ENCODE measurements around the gene UGT1A5.

The UGT1A5 gene

DNA sequence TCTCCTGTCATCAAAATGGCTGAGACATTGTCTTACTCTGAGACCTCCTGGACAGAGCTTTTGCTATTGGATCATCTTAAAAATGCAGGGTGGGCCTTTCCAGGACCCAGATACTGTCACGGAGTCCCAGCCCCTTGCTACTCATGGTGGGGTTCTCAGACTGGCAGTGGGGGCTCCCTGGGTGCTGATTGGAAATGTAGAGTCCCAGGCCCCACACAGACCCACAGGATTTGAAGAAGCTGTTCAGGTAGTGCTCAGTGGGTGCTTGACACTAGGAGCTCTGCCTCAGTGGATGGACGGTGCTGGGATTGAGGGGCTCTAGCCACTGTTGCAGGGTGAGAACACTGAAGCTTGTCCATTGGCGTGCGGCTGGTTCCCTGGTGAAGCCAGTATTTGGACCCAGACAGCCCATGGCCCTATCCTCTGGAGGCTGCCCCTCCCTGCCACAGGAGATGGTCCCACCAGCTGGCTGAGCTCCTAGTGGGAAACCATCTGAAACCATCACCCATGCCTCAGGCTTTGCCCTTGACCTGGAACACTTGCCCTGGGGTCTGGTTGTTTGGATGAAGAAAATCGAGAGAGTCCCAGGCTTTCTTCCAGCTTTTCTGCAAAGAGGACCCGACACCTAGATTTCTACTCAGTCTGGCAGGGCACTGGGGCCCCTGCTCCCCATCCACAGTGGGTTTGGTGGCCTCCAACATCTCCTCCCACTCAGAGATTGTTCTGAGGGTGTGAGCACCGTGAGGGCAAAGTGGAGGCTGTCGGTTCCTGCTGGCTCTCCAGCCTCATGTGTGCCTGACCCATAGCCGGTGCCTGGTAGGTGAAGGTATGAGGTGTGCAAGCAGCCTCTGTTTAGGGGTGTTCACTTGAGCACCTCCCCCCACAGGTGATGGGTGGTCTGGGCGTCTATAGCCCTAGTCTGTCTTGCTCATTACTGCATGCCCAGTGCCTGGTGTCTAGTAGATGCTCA, 95.5 kb downstream of the UGT1A5 start:
- DNase-seq (ENCODE audit: low spot score) = no peak

GRCh38 chr2:233810385-233810784, 97.7 kb downstream of the UGT1A5 start:
- DNase-seq (ENCODE audit: low spot score) = no peak

GRCh38 chr2:233811087-233811486, 98.4 kb downstream of the UGT1A5 start:
- DNase-seq (ENCODE audit: low spot score) = no peak

DNA sequence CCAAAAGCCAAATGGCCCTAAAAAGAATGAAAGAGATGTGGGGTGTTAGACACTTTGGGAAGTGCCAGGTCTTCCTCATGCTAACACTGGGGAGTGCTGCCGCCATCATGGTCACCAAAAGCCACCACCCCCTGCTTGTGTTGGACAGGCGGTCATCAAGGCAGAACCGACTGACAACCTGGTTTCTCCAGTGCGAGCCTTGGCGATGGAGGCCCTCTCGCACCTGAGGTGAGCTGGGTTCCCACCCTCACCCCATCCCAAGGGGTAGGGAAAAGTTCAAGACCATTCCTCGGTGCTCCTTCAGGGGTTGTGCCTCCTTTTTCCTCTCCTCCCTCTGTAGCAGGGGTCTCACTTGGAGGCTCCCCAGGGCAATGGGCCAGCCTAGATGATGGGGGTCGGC, 99.0 kb downstream of the UGT1A5 start:
- DNase-seq (ENCODE audit: low spot score) = no peak

DNA sequence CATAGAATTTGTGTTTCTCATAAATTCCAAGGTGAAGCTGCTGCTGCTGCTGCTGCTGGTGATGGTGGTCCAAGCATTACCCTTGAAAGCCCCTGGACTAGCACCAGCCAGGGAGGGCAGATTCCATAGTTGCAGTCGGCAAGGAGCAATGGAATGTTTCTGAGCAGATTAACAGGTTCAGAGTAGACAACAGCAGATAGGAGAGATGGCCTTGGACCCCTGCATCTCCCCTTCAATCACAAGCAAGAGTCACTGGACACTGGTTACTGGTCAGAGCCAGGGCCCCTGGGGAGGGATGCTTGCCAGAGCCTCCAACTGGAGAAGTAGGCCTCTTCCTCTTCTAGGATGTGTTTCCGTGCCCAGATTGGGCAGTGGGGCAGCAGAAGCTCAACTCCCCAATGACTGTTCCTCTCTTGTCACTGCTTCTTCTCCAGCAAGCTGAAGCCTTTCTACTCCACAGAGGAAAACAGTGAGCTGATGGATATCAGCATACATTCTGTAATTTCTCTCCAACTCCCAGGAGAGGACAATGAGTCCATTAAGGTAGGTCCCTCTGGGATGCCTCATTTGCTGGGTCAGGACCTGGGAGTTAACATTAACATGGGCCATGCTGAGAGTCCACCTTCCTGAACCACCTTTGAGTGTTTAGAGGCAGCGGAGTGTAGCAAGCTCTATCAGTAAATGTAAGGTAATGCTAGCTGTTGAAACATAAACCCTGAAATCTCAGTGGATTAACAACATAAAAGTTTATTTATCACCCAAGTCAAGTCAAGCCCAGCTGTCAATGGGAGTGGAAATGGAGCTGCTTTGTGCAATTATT, 100.7 kb downstream of the UGT1A5 start:
- DNase-seq (ENCODE audit: low spot score) = no peak

DNA sequence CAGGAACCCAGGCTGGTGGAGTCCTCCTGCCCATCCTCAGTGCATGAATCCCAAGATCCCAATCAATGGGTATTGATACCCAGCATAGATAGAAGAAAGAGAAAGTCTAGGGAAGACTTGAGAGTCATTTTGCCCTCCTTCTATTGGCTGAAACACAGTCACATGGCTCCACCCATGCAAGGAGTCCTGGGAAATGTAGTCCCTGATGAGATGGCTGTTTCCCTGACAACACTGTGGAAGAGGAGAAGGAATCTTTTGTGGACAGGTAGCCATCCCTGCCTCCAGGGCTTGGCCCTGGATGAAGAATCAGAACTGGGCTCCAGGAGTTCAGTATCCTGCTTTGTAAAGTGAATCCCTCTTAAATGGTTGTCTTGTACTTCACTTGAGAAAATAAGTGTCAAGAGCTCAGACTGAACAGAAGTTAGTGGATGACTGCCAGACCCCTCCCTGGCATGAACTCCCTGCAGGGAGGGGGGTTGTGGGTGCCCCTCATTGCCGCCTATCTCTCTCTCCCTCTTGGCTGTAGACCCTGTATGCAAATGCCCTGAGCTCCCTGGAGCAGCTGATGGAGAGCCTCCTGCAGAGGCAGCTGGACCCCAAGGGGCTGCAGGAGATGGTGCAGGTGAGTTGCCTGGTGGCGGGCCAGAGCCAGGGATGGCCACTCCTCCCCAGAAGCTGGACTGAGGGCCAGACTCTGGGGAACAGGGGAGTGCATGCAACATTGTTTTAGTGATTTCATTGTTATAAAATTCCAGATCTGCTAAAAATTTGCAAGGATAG, 101.5 kb downstream of the UGT1A5 start:
- no peak for DNase-seq (ENCODE audit: low spot score)

- DNase-seq (ENCODE audit: low spot score) = no peak
These were observed 103.2 kb downstream of the UGT1A5 start for GRCh38 chr2:233815861-233816260.

- DNase-seq (ENCODE audit: low spot score) = peak; percentile 56
These were observed 103.6 kb downstream of the UGT1A5 start for GRCh38 chr2:233816334-233816733.

DNA sequence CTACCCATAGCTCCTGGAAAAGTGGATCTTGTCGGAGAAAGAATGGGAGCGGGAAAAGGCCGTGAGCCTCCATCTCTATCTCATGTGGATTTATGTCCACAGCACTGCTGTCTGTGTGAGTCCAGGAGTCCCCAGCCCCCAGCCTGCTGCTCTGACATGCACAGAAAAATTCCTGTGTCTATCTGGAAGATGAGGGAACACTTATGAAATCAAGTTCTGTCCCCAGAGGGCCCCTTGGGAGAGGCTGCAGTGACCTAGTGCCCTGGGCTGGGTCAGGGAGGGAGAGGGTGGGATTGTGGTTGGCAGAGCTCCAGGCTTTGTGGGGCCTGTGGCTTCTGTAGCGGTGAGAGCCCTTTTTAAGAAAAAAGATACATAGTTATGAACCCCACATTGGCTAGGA, 104.1 kb downstream of the UGT1A5 start:
- peak; percentile 35 for DNase-seq (ENCODE audit: low spot score)

GRCh38 chr2:233817361-233817911, 104.7 kb downstream of the UGT1A5 start:
- no peak for DNase-seq (ENCODE audit: low spot score)

DNA sequence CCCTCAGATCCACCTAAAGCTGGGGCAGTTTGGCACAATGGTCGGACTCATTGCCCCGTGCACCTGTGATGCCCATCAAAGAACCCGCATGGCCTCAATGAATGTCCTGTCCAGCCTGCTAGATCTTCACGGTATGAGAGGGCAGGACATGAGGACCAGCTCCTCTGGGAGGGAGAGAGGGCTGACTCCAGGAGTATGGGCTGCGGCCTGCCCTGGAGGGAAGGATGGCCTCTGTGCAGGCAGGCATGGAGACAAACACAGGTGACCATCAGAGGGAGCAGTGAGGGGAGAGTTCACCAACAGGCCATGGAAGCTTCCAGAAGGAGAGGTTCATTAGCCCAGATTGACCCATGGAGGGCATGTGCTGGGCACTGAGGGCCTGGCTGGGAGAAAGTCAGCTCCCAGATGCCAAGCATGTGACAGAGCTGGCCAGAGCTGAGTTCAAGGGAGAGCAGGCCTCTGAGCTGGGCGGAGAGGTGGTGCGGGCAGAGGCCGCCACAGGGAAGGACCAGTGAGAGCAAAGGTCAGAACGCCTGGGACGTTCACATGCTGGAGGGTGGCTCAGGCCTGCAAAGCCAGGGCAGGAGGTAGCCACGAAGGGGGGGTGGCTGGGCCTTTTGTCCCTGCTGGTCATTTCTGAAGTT, 105.4 kb downstream of the UGT1A5 start:
- DNase-seq (ENCODE audit: low spot score) = no peak

DNA sequence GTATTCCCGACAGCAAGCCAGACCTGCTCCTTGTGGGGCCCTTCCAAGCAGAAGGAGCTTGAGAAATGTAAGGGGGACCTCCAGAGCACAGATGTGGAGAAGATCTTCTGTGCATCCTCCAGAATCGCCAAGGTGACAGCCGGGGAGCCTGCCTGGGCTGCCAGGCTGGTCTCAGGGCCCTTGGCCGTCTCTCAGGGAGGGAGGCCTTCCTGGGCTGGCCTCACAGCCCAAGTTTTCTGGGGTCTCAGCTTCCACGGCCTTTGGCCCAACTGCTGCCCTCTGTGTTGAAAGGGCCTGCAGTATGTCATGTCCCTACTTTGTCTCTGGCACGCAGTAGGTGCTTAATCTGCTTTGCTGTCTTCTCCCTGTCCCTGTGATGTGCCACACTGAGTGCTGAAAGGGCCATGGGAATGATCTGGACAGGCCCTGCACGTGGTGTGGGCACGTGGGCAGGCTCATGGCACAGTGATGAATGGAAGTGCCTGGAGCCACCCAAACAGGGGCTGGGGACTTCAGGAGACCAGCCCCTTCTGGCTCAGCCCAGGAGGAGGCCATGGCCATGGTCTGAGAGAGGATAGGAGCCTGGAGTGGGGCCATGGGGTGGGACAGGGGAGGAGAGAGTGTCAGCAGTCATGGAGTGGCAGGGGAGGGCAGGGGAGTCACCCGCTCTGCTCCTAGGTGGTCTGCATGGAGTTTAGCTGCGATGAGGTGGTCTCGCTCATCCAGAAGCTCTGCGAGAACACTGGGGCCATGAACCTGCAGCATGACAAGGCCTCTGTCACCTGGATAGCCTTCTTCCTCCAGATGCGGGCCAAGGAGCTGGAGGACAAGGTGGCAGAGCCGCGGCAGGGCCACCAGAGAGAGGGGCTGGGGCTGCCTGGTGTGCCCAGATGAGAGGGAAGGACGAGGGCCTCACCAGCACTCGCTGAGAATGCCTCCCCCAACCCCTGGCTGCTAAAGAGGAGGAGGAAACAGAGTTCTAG, 106.2 kb downstream of the UGT1A5 start:
- DNase-seq (ENCODE audit: low spot score) = no peak

DNA sequence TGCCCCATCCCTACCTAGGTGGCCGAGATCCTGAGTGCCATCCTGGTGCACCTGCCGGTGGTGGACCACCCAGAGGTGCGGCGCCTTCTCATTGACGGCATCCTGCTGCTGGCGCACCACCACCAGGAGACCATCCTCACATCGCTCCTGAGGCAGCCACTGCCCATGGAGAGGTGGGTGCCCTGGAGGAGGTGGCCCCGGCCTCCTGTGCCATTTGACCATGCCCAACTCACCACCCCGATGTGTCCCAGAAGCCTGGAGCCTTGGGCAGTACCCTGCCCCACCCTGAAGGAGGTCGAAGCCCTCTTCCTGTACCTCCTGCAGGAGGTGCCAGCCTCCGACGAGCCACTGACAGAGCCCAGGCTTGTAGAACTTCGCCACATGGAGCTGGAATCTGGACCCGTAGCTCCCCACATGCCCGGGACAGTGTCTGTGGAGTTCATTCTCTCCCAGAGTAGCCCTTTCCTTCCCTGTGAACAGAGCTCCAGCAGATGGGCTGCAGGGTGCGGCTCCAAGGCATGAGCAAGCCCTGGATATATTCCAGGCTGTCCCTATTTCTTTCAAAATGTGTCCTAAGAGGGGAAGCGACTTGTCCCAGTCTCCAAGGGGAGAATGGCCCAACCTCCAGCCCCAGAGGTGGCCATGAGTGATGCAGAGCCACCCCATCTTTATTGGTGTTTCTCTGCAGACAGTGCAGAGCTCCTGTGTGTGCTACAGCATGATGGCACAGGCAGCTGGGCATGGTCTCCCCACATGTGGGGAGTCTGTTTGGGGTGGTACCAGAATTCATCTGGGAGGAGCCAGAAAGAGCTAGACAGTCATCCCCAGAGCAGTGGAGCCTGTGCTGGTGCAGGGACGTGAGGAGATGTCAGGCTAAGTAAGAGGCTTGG, 107.4 kb downstream of the UGT1A5 start:
- no peak for DNase-seq (ENCODE audit: low spot score)

DNA sequence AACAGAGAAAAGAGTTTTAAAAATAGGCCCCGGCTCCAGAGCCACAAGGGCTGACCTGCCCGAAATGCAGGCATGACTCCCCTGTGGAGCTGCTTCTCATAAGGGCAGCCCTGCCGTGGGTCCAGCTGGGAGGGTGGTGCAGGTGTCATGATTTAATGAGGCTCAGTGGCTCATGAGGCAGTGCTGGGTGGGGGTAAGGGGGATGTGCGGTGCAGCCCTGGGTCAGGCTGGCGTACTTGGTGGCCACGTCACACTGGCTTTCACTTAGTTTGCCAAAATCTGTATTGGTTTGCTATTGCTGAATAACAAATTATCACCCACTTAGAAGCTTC, 108.0 kb downstream of the UGT1A5 start:
- no peak for DNase-seq (ENCODE audit: low spot score)

- DNase-seq (ENCODE audit: low spot score) = no peak
These were observed 108.5 kb downstream of the UGT1A5 start for GRCh38 chr2:233821196-233821595.

DNA sequence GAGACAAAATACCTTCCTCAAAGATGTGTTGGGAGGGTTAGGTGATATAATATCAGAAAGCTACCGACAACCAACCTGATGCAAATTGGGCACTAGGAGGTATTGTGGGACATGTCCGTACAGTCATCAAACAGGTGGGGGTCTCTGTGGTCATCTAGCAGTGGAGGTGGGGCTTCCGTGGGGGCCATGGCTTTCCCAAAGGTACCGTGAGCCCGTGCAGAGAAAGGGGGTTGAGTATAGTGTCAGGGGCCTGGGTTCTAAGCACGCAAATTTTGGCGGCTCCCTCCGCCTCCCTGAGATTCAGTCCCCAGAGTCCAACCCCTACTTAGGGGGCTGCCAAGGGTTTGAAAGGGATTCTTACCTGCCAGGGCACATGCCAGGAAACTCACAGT, 109.0 kb downstream of the UGT1A5 start:
- no peak for DNase-seq (ENCODE audit: low spot score)

- DNase-seq (ENCODE audit: low spot score) = no peak
These were observed 109.5 kb downstream of the UGT1A5 start for GRCh38 chr2:233822101-233822771.

Measured in SK-N-DZ (cell line).